ENCODE data around the gene LYSMD2.

Gene LYSMD2

GRCh38 chr15:51718219-51718618 is 19.2 kb downstream of the LYSMD2 start:
- DNase-seq, result no peak

- no peak for DNase-seq
Measured at GRCh38 chr15:51714911-51715310, 22.5 kb downstream of the LYSMD2 start.

- DNase-seq, result no peak
Measured at GRCh38 chr15:51714162-51714561, 23.3 kb downstream of the LYSMD2 start.

GRCh38 chr15:51709031-51709430 is 28.4 kb downstream of the LYSMD2 start:
- DNase-seq, result no peak

GRCh38 chr15:51708013-51708412 is 29.4 kb downstream of the LYSMD2 start:
- DNase-seq, result no peak

GRCh38 chr15:51706926-51707608 is 30.4 kb downstream of the LYSMD2 start:
- DNase-seq, result no peak

- no peak for DNase-seq
Measured at GRCh38 chr15:51706291-51706690, 31.2 kb downstream of the LYSMD2 start.

- no peak for DNase-seq
Measured at GRCh38 chr15:51702710-51703109, 34.7 kb downstream of the LYSMD2 start.

- DNase-seq, result no peak
Measured at GRCh38 chr15:51699373-51699772, 38.1 kb downstream of the LYSMD2 start.

GRCh38 chr15:51697163-51697562 is 40.3 kb downstream of the LYSMD2 start:
- no peak for DNase-seq

- DNase-seq, result no peak
Measured at GRCh38 chr15:51696566-51696965, 40.9 kb downstream of the LYSMD2 start.

GRCh38 chr15:51692154-51692553 is 45.3 kb downstream of the LYSMD2 start:
- DNase-seq, result no peak

- no peak for DNase-seq
Measured at GRCh38 chr15:51688863-51689262, 48.6 kb downstream of the LYSMD2 start.

- DNase-seq, result no peak
Measured at GRCh38 chr15:51687565-51687964, 49.9 kb downstream of the LYSMD2 start.

GRCh38 chr15:51681303-51681963 is 56.0 kb downstream of the LYSMD2 start, which contains the start of gene SCG3:
SCG3 (plus strand) TSS chr15:51681503; CDS start chr15:51681756, 253 bp downstream.
- DNase-seq, result no peak

- DNase-seq, result no peak
Measured at GRCh38 chr15:51680321-51680720, 57.1 kb downstream of the LYSMD2 start.

GRCh38 chr15:51678096-51678495 is 59.4 kb downstream of the LYSMD2 start:
- DNase-seq, result no peak

- no peak for DNase-seq
Measured at GRCh38 chr15:51677452-51677851, 60.0 kb downstream of the LYSMD2 start.

- DNase-seq, result no peak
Measured at GRCh38 chr15:51677021-51677420, 60.4 kb downstream of the LYSMD2 start.

- no peak for DNase-seq
Measured at GRCh38 chr15:51675234-51675633, 62.2 kb downstream of the LYSMD2 start.
